Cardiac muscle cell (in vitro differentiated cells and primary cell): Measurements from ENCODE around the gene KRTAP5-9. TPM values are rescaled to one million over a fixed set of nuclear protein-coding genes. Genes with fewer than 3 reads are reported as not detected.
A peak's percentile ranks its signal among the peaks of the same experiment; 100 is the strongest.
"Not testable (repeated sequence)": the region's sequence is repeated elsewhere in the genome, so short reads cannot be mapped to it uniquely, and the experiment has no call there.

Experiments
- DNase-seq, 2 donors: peaks; one replicate each; pipeline versions ENCODE4 v3.0.0 to v3.0.0-alpha.2; 2010 to 2017; ENCODE audit warnings: low read depth in 1 of 2, low spot score in 1 of 2
- H3K27ac ChIP-seq: fragments of 200-600 bp; sonication (generic); 2 replicates; pipeline ENCODE4 v1.5.1; 2016
- H3K27me3 ChIP-seq: fragments of 200-600 bp; sonication (generic); 2 replicates; pipeline ENCODE4 v1.6.0; 2016; ENCODE audit warnings: control low read depth
- H3K36me3 ChIP-seq: fragments of 200-600 bp; sonication (generic); 2 replicates; pipeline ENCODE4 v1.5.1; 2016; ENCODE audit warnings: control low read depth
- H3K4me1 ChIP-seq: fragments of 200-600 bp; sonication (generic); 2 replicates; pipeline ENCODE4 v1.8.1; 2017; ENCODE audit warnings: low read depth, mild to moderate bottlenecking, mixed run types
- H3K4me3 ChIP-seq: fragments of 200-600 bp; sonication (generic); 2 replicates; pipeline ENCODE4 v1.5.1; 2016; ENCODE audit warnings: mild to moderate bottlenecking
- H3K9me3 ChIP-seq: fragments of 200-600 bp; sonication (generic); 2 replicates; pipeline ENCODE4 v1.5.1; 2017; ENCODE audit warnings: low read depth, mild to moderate bottlenecking, control low read depth
- polyA plus RNA-seq: library from polyadenylated mRNA; unstranded; fragments of >200 nt; fragmentation: Nextera tagmentation; extraction: Ambion mirVana; gene quantifications from 2 replicates; pipeline ENCODE4 v1.2.1, GENCODE V29; 2016
- total RNA-seq: library from RNA; depleted of rRNA; stranded (reverse); fragments of >200 nt; gene quantifications from 2 replicates; pipeline ENCODE4 v1.2.3, GENCODE V29; 2016
- TF ChIP-seq, protein P1 (sequence below): IDR thresholded peaks from 2 replicates; pipeline ENCODE4 v1.5.1; 2012; ENCODE audit warnings: low read depth, mild to moderate bottlenecking, low read length

The KRTAP5-9 gene
- total and polyA plus RNA-seq, 2 experiments from 2014 or later: 0.39 TPM; not detected in 1

DNA sequence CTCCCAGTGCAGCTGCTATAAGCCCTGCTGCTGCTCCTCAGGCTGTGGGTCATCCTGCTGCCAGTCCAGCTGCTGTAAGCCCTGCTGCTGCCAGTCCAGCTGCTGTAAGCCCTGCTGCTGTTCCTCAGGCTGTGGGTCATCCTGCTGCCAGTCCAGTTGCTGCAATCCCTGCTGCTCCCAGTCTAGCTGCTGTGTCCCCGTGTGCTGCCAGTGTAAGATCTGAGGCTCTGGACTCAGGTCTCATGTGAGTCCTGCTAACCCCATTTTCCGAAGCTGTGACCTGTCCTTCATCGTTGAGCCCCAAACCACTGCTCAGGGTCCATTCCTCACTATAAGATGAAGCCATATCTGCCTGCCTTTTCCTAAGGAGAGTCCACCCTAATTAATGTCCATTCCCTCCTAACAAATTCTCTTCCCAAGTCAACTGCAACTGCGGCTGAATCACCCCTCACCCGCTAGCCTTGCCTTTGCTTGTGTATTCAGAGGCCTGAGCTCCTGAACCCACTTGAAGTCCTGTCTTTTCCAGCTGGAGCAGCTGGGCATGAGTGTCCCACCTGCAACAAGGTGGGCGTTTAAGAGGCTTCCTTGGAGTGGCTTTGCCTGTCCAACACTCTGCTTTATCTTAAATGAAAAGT lies 20.5 kb upstream of the KRTAP5-9 start:
- Histone ChIP-seq H3K4me3 (no peak overlapping the region), H3K27ac (no peak overlapping the region), H3K36me3 (no peaks in the 10 kb centered on the region), H3K27me3 (no peaks in the 10 kb centered on the region), H3K9me3 (no peaks in the 10 kb centered on the region), H3K4me1 (no peaks in the 10 kb centered on the region)
- no peak for DNase-seq
- TF ChIP-seq, protein P1, sequence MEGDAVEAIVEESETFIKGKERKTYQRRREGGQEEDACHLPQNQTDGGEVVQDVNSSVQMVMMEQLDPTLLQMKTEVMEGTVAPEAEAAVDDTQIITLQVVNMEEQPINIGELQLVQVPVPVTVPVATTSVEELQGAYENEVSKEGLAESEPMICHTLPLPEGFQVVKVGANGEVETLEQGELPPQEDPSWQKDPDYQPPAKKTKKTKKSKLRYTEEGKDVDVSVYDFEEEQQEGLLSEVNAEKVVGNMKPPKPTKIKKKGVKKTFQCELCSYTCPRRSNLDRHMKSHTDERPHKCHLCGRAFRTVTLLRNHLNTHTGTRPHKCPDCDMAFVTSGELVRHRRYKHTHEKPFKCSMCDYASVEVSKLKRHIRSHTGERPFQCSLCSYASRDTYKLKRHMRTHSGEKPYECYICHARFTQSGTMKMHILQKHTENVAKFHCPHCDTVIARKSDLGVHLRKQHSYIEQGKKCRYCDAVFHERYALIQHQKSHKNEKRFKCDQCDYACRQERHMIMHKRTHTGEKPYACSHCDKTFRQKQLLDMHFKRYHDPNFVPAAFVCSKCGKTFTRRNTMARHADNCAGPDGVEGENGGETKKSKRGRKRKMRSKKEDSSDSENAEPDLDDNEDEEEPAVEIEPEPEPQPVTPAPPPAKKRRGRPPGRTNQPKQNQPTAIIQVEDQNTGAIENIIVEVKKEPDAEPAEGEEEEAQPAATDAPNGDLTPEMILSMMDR: no peak

DNA sequence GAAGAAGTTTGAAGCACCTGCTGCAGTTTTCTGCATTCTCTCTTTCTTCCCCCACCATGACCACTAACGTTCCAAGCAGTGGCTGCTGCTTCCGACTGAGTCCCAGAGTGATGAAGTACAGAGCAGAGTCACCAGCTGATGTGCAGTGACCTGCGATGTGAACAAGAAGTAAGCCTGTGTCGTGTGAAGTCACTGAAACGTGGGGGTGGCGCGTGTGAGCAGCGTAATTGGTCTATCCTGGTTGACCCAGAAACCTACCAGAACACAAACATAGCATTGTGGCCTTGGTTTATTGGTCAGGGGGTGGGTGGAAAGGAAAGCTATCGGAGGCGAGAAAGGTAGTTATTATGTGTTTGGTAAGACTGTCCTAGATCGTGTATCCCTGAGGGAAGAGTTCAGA lies 17.6 kb upstream of the KRTAP5-9 start:
- TF ChIP-seq, protein P1: no peak
- no peak overlapping the region for H3K27ac ChIP-seq
- H3K9me3 ChIP-seq: no peaks in the 10 kb centered on the region
- no peak for DNase-seq
- no peaks in the 10 kb centered on the region for H3K36me3 ChIP-seq
- H3K4me3 ChIP-seq: no peak overlapping the region
- H3K4me1 ChIP-seq: peaks cover 6% of the 10 kb centered on the region
- no peaks in the 10 kb centered on the region for H3K27me3 ChIP-seq

DNA sequence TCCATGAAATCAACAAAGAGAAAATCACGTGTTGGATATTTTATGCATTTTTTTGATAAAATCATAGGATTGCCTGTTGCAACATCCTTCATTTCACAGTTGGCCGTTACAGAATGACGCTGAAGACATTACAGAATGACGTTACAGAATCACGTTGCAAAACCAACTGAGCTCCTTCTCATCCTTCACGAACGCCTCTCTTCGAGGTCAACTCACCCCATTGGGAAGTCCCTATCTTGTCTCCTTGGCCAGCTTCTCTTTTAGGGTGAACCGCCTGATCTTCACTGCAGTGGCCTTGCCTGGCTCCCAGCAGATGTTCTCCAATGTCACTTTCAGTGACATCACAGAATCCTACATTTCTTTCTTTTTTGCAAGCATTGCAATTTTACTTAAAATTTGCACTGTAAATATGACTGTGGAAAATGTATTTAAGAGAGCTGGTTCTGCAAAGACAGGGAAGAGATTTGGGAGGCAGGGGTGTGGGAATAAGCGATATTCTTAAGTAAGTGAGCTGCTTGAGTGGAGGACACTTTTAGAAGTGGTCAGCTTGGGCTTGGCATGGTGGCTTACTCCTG lies 16.1 kb upstream of the KRTAP5-9 start:
- Histone ChIP-seq H3K4me1 (peaks cover 6% of the 10 kb centered on the region), H3K36me3 (no peaks in the 10 kb centered on the region), H3K4me3 (no peak overlapping the region), H3K9me3 (no peaks in the 10 kb centered on the region), H3K27me3 (no peaks in the 10 kb centered on the region), H3K27ac (no peak overlapping the region)
- no peak for DNase-seq
- TF ChIP-seq, protein P1: no peak

DNA sequence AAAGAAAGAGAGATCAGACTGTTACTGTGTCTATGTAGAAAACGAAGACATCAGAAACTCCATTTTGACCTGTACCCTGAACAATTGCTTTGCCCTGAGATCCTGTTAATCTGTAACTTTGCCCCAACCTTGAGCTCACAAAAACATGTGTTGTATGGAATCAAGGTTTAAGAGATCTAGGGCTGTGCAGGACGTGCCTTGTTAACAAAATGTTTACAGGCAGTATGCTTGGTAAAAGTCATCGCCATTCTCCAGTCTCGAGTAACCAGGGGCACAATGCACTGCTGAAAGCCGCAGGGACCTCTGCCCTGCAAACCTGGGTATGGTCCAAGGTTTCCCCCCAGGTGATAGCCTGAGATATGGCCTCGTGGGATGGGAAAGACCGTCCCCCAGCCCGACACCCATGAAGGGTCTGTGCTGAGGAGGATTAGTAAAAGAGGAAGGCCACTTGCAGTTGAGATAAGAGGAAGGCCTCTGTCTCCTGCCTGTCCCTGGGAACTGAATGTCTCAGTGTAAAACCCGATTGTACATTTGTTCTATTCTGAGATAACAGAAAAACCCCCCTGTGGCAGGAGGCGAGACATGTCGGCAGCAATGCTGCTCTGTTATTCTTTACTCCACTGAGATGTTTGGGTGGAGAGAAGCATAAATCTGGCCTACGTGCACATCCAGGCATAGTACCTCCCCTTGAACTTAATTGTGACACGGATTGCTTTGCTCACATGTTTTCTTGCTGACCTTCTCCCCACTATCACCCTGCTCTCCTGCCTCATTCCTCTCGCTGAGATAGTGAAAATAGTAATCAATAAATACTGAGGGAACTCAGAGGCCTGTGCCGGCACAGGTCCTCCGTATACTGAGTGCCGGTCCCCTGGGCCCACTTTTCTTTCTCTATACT lies 13.3 kb upstream of the KRTAP5-9 start:
- H3K9me3 ChIP-seq, H3K36me3 ChIP-seq, H3K27me3 ChIP-seq, H3K4me1 ChIP-seq, H3K4me3 ChIP-seq: not testable (repeated sequence)
- DNase-seq: peak in 1 of 2 donors; percentile 14
- H3K27ac ChIP-seq: peak overlapping the region; percentile 13

DNA sequence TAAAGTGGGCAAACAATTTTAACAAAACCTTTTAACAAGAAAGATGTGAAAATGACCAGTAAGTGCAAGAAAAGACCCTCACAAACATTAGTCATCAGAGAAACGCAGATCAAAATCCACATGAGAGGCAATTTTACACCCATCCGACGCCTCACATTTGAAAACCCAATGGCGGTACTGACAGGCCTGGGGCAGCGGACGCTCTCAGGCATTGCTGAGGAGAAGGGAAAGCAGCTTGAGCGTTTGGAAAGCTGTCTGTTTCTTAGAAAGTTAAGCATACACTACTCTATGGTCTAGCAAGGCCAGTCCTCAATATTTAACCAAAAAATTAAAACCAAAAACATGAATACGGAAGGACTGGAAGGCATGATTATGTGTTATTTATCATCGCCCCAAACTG lies 12.4 kb upstream of the KRTAP5-9 start:
- TF ChIP-seq, protein P1: no peak
- DNase-seq: no peak
- peak overlapping the region; percentile 13 for H3K27ac ChIP-seq

DNA sequence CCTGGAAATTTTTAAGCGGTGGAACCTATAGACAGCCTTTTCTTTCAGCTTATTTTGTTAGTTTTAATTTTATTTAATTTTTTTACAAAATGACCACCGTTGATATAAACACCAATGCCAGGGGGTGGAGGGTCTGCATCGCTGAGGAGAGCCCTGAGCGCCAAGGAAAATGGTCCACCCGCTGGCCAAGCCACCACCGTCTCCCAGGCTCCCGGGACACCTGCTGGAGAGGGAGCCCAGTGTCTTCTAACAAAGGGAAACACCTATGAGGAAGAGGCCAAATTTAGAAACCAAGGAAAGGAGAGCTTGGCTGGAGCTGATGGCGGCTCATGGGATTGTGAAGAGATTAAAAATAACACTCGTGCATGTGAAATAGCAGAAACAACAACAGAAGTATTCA lies 10.7 kb upstream of the KRTAP5-9 start:
- Histone ChIP-seq H3K9me3 (no peaks in the 10 kb centered on the region), H3K4me3 (no peak overlapping the region), H3K36me3 (no peaks in the 10 kb centered on the region), H3K27me3 (no peaks in the 10 kb centered on the region), H3K27ac (no peak overlapping the region), H3K4me1 (peaks cover 6% of the 10 kb centered on the region)
- no peak for DNase-seq
- TF ChIP-seq, protein P1: no peak

More for the DNA sequence above, 12.4 kb upstream of the KRTAP5-9 start:
- Histone ChIP-seq H3K9me3 (no peaks in the 10 kb centered on the region), H3K4me3 (no peak overlapping the region), H3K27me3 (no peaks in the 10 kb centered on the region), H3K36me3 (no peaks in the 10 kb centered on the region), H3K4me1 (peaks cover 6% of the 10 kb centered on the region)

DNA sequence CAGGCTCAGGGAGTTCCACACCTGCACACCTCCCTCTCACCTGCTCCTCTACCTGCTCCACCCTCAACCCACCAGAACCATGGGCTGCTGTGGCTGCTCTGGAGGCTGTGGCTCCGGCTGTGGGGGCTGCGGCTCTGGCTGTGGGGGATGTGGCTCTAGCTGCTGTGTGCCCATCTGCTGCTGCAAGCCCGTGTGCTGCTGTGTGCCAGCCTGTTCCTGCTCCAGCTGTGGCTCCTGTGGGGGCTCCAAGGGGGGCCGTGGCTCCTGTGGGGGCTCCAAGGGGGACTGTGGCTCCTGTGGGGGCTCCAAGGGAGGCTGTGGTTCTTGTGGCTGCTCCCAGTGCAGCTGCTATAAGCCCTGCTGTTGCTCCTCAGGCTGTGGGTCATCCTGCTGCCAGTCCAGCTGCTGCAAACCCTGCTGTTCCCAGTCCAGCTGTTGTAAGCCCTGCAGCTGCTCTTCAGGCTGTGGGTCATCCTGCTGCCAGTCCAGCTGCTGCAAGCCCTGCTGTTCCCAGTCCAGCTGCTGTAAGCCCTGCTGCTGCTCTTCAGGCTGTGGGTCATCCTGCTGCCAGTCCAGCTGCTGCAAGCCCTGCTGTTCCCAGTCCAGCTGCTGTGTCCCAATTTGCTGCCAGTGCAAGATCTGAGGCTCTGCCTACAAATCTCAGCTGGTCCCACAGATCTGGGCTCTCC lies 10.1 kb upstream of the KRTAP5-9 start, which contains the start of gene KRTAP5-8:
TSS of gene KRTAP5-8 (plus strand) at position 49 of the 689 bp plus-strand sequence. CDS start at position 80, 31 bp downstream.
- not testable (repeated sequence) for DNase-seq, H3K4me3 ChIP-seq

More for the DNA sequence above, 10.1 kb upstream of the KRTAP5-9 start, which contains the start of gene KRTAP5-8:
- H3K27me3 ChIP-seq, H3K4me1 ChIP-seq, H3K9me3 ChIP-seq, H3K27ac ChIP-seq, H3K36me3 ChIP-seq: not testable (repeated sequence)
